GM12878 (cell line): Measurements from ENCODE around the gene GALNT9. TPM values are rescaled to one million over a fixed set of nuclear protein-coding genes. Genes with fewer than 3 reads are reported as not detected.

Source experiments
- ATAC-seq: fragments of 200-7000 bp; cut with Tn5 transposase; 3 replicates; pipeline ENCODE4 v1.9.1; 2020; ENCODE audit warnings: mild to moderate bottlenecking, moderate library complexity
- BruUV-seq: library from RNA; stranded (reverse); fragments of 400-500 nt; replicated peaks from 2 replicates; lab custom pipeline; 2021; lab: Mats Ljungman, UMichigan
- CTCF ChIA-PET: fragments of 300-600 bp; sonication (Branson Sonifier 250); formaldehyde crosslinking; extraction: SDS; loops from one replicate; lab custom pipeline; 2021; ENCODE audit warnings: inconsistent platforms; lab: Yijun Ruan, JAX
- POLR2A ChIA-PET: fragments of 350-600 bp; formaldehyde crosslinking; extraction: SDS; loops from one replicate; lab custom pipeline; 2021; ENCODE audit warnings: inconsistent platforms; lab: Charles Lee
- RAD21 ChIA-PET: fragments of 300-600 bp; sonication (Branson Sonifier 250); formaldehyde crosslinking; loops from one replicate; lab custom pipeline; 2023; ENCODE audit warnings: antibody characterized with exemption; ENCODE audit not compliant: unreplicated experiment; lab: Charles Lee
- SMC1A ChIA-PET: fragments of 300-600 bp; sonication (Branson Sonifier 250); formaldehyde crosslinking; loops from one replicate; lab custom pipeline; 2023; ENCODE audit not compliant: unreplicated experiment, uncharacterized antibody; lab: Charles Lee
- DNase-seq: peaks from one replicate; pipeline ENCODE4 v3.0.0-alpha.2; 2011; ENCODE audit warnings: low read depth, low spot score
- FAIRE-seq: peaks from 3 replicates; lab custom pipeline; 2011; peaks lifted over from hg19 to GRCh38; lab: Jason Lieb, UNC
- H2AFZ ChIP-seq: 2 replicates; pipeline ENCODE4 v1.6.0; 2011; ENCODE audit warnings: low read depth, low read length, control low read depth; ENCODE audit not compliant: control insufficient read depth
- H3K27ac ChIP-seq: 2 replicates; pipeline ENCODE4 v1.5.1; 2011; ENCODE audit warnings: control low read depth; ENCODE audit not compliant: control insufficient read depth, insufficient read depth
- H3K27me3 ChIP-seq, 2 experiments: replicated peaks in 1 of 2; 2 replicates each; pipeline versions ENCODE4 v1.6.0 to v1.6.1; 2011; ENCODE audit warnings: low read length in 1 of 2; ENCODE audit not compliant: control insufficient read depth in 2 of 2, insufficient read depth in 2 of 2
- H3K36me3 ChIP-seq, 2 experiments: 2 replicates each; pipeline ENCODE4 v1.5.1; 2011; ENCODE audit warnings: low read length in 1 of 2; ENCODE audit not compliant: control insufficient read depth in 2 of 2, insufficient read depth in 2 of 2
- H3K4me1 ChIP-seq: 2 replicates; pipeline ENCODE4 v1.6.1; 2011; ENCODE audit warnings: mild to moderate bottlenecking, low read length, moderate library complexity, mixed read lengths; ENCODE audit not compliant: control insufficient read depth, insufficient read depth
- H3K4me2 ChIP-seq: 2 replicates; pipeline ENCODE4 v1.6.0; 2011; ENCODE audit warnings: control low read depth; ENCODE audit not compliant: control insufficient read depth, insufficient read depth
- H3K4me3 ChIP-seq: fragments of 200-600 bp; sonication (generic); 2 replicates; pipeline ENCODE4 v1.5.1; 2016
- H3K79me2 ChIP-seq: 2 replicates; pipeline ENCODE4 v1.6.0; 2011; ENCODE audit warnings: low read length; ENCODE audit not compliant: control insufficient read depth, insufficient read depth
- H3K9ac ChIP-seq: 2 replicates; pipeline ENCODE4 v1.8.0; 2011; ENCODE audit warnings: low read length, control low read depth, mixed read lengths; ENCODE audit not compliant: control insufficient read depth, insufficient read depth
- H3K9me3 ChIP-seq: replicated peaks from 3 replicates; pipeline ENCODE4 v1.5.1; 2011; ENCODE audit warnings: mild to moderate bottlenecking, low read length; ENCODE audit not compliant: control insufficient read depth, insufficient read depth
- H4K20me1 ChIP-seq: 2 replicates; pipeline ENCODE4 v1.6.0; 2011; ENCODE audit not compliant: control insufficient read depth, insufficient read depth
- CHD1 ChIP-seq: IDR thresholded peaks from 2 replicates; pipeline ENCODE4 v1.6.1; 2012; ENCODE audit warnings: low read depth, low read length, improper control_type of control experiment
- HDGF ChIP-seq: fragments of 450-650 bp; IDR thresholded peaks from 2 replicates; pipeline ENCODE4 v1.6.1; 2016; ENCODE audit warnings: antibody characterized with exemption
- NFYA ChIP-seq: IDR thresholded peaks from 2 replicates; pipeline ENCODE4 v1.6.1; 2011; ENCODE audit warnings: low read depth, mild to moderate bottlenecking, low read length, improper control_type of control experiment, borderline replicate concordance
- PAX5 ChIP-seq: IDR thresholded peaks from 2 replicates; pipeline ENCODE4 v1.6.1; 2011; ENCODE audit warnings: low read depth, low read length, borderline replicate concordance
- SRF ChIP-seq, 2 experiments: IDR thresholded peaks; 2 replicates each; pipeline ENCODE4 v1.6.1; 2011; ENCODE audit warnings: low read depth in 2 of 2, low read length in 2 of 2, mild to moderate bottlenecking in 1 of 2, moderate library complexity in 1 of 2
- WGBS: methylation state at CpG from one replicate; pipeline ENCODE4 v1.1.6; 2016; ENCODE audit warnings: low lambda C conversion rate; ENCODE audit not compliant: insufficient replicate concordance, insufficient coverage; ENCODE audit errors: missing lambda C conversion rate; 5-methylcytosine and 5-hydroxymethylcytosine counted together
- in situ Hi-C: fragments of 300-500 bp; cut with MboI; formaldehyde crosslinking; loops from 9 replicates; pipeline ENCODE4 v1.14.3; 2018; ENCODE audit warnings: mixed read lengths
- intact Hi-C: fragments of 100-400 bp; cut with micrococcal nuclease; formaldehyde crosslinking; loops from one replicate; pipeline ENCODE4 v1.14.2; 2022; ENCODE audit not compliant: unreplicated experiment
- polyA plus RNA-seq, 11 experiments: library from polyadenylated mRNA; depleted of rRNA in 4 of 11; unstranded in 6 of 11; stranded (reverse) in 5 of 11; fragments of >200 nt; fragmentation: Nextera tagmentation in 4 of 11; fragmentation: Illumina TruSeq in 1 of 11; extraction: Ambion mirVana in 4 of 11; extraction: Trizol in 1 of 11; gene quantifications; 1 replicate in 1 of 11; 2 replicates in 10 of 11; pipeline versions ENCODE4 v1.2.1 to v1.2.3, GENCODE V29; 2011 to 2016; ENCODE audit warnings: inconsistent platforms in 2 of 11, missing spikeins in 2 of 11, low read depth in 1 of 11
- total RNA-seq, 4 experiments: library from RNA; depleted of rRNA in 3 of 4; stranded (reverse); fragments of >200 nt in 3 of 4; fragmentation: Illumina TruSeq in 1 of 4; extraction: Trizol in 1 of 4; gene quantifications; 2 replicates each; pipeline versions ENCODE4 v1.2.1 to v1.2.3, GENCODE V29; 2013 to 2021
- TF ChIP-seq, protein P1 (sequence below): IDR thresholded peaks from 2 replicates; pipeline ENCODE4 v1.6.1; 2011; ENCODE audit warnings: mild to moderate bottlenecking, low read depth, low read length, moderate library complexity; ENCODE audit not compliant: insufficient replicate concordance
- TF ChIP-seq, protein P2 (sequence below): fragments of 450-650 bp; IDR thresholded peaks from 2 replicates; pipeline ENCODE4 v1.6.1; 2018; ENCODE audit warnings: borderline replicate concordance, mild to moderate bottlenecking; ENCODE audit not compliant: partially characterized antibody

GALNT9 gene
- total and polyA plus RNA-seq, 10 of the 15 experiments (the other 5 are each of a cell fraction or from before 2014, with no cell fraction given), result 0.04 TPM; not detected in 9

GRCh38 chr12:132157733-132158409 lies 171.5 kb downstream of the GALNT9 start:
- no peaks in the 10 kb centered on the region for H4K20me1 ChIP-seq
- H3K36me3 ChIP-seq, result peaks cover 3 to 7% of the 10 kb centered on the region in 2 experiments
- FAIRE-seq (peak; percentile 84), ATAC-seq (no peak), DNase-seq (no peak)
- in situ Hi-C loops (no loop called here), intact Hi-C loops (no loop called here)
- ChIA-PET CTCF (no interaction called here), SMC1A (no interaction called here), POLR2A (no interaction called here), RAD21 (no interaction called here)
- H2AFZ ChIP-seq, result no peak overlapping the region
- H3K4me2 ChIP-seq, result no peak overlapping the region
- no peaks in the 10 kb centered on the region for H3K27me3 ChIP-seq
- TF ChIP-seq HDGF, result 0 out of 2 replicates have a peak, but pooled peaks have one; percentile 35
- TF ChIP-seq, protein P1, sequence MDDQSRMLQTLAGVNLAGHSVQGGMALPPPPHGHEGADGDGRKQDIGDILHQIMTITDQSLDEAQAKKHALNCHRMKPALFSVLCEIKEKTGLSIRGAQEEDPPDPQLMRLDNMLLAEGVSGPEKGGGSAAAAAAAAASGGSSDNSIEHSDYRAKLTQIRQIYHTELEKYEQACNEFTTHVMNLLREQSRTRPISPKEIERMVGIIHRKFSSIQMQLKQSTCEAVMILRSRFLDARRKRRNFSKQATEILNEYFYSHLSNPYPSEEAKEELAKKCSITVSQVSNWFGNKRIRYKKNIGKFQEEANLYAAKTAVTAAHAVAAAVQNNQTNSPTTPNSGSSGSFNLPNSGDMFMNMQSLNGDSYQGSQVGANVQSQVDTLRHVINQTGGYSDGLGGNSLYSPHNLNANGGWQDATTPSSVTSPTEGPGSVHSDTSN, result no peak
- peaks cover 8% of the 10 kb centered on the region for H3K9me3 ChIP-seq
- no TSS peak for BruUV-seq
- WGBS, result 98% methylated on average over 5 of the region's 5 CpGs
- H3K9ac ChIP-seq, result no peak overlapping the region
- H3K79me2 ChIP-seq, result no peaks in the 10 kb centered on the region
- no peak overlapping the region for H3K27ac ChIP-seq
- no peak overlapping the region for H3K4me3 ChIP-seq
- H3K4me1 ChIP-seq, result no peaks in the 10 kb centered on the region

- Histone ChIP-seq H3K79me2 (no peaks in the 10 kb centered on the region), H3K9ac (no peak overlapping the region), H3K4me1 (no peaks in the 10 kb centered on the region), H3K27ac (no peak overlapping the region), H3K36me3 (peaks cover 3 to 10% of the 10 kb centered on the region in 2 experiments), H3K9me3 (peaks cover 8% of the 10 kb centered on the region), H3K27me3 (no peaks in the 10 kb centered on the region), H4K20me1 (peaks cover 3% of the 10 kb centered on the region; the same call in 1 of the 2 replicates), H3K4me2 (no peak overlapping the region), H3K4me3 (no peak overlapping the region), H2AFZ (no peak overlapping the region)
- DNase-seq (no peak), ATAC-seq (no peak), FAIRE-seq (peak; percentile 73)
- intact Hi-C loops (no loop called here), in situ Hi-C loops (no loop called here)
- WGBS, result 78% methylated on average over 8 of the region's 8 CpGs
- CTCF ChIA-PET, result no interaction called here
- RAD21 ChIA-PET, result no interaction called here
- POLR2A ChIA-PET, result no interaction called here
- no TSS peak for BruUV-seq
- SMC1A ChIA-PET, result no interaction called here
- TF ChIP-seq NFYA (no peak), SRF (IDR thresholded peaks at IDR 0.05; ENCODE audit: low read depth in 2 of 2, low read length in 2 of 2) (no peak), HDGF (peak; percentile 51), PAX5 (no peak), CHD1 (no peak)
- TF ChIP-seq, protein P2, sequence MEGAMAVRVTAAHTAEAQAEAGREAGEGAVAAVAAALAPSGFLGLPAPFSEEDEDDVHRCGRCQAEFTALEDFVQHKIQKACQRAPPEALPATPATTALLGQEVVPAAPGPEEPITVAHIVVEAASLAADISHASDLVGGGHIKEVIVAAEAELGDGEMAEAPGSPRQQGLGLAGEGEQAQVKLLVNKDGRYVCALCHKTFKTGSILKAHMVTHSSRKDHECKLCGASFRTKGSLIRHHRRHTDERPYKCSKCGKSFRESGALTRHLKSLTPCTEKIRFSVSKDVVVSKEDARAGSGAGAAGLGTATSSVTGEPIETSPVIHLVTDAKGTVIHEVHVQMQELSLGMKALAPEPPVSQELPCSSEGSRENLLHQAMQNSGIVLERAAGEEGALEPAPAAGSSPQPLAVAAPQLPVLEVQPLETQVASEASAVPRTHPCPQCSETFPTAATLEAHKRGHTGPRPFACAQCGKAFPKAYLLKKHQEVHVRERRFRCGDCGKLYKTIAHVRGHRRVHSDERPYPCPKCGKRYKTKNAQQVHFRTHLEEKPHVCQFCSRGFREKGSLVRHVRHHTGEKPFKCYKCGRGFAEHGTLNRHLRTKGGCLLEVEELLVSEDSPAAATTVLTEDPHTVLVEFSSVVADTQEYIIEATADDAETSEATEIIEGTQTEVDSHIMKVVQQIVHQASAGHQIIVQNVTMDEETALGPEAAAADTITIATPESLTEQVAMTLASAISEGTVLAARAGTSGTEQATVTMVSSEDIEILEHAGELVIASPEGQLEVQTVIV, result no peak
Measured at GRCh38 chr12:132156573-132157325, 172.6 kb downstream of the GALNT9 start.
